GM23338 (cell line): ENCODE results near the gene SHB. TPM values are rescaled to one million over a fixed set of nuclear protein-coding genes. Genes with fewer than 3 reads are reported as not detected.

Experiments
- ATAC-seq: fragments of 200-7000 bp; cut with Tn5 transposase; 3 replicates; pipeline ENCODE4 v1.9.1; 2020
- DNase-seq: peaks from one replicate; pipeline ENCODE4 v3.0.0-alpha.2; 2015; ENCODE audit warnings: low spot score
- H2AFZ ChIP-seq: fragments of 200-600 bp; sonication (generic); 2 replicates; pipeline ENCODE4 v1.8.0; 2016; ENCODE audit warnings: antibody characterized with exemption, mild to moderate bottlenecking, moderate library complexity
- H3F3A ChIP-seq: fragments of 200-600 bp; sonication (generic); replicated peaks from 2 replicates; pipeline ENCODE4 v1.8.0; 2017; ENCODE audit warnings: antibody characterized with exemption, mixed run types, low read depth
- H3K27ac ChIP-seq: fragments of 200-600 bp; sonication (generic); 2 replicates; pipeline ENCODE4 v1.6.1; 2016; ENCODE audit warnings: low read depth
- H3K27me3 ChIP-seq: fragments of 200-600 bp; sonication (generic); 2 replicates; pipeline ENCODE4 v1.8.0; 2016; ENCODE audit warnings: mild to moderate bottlenecking, mixed run types, moderate library complexity; ENCODE audit not compliant: insufficient read depth
- H3K36me3 ChIP-seq: fragments of 200-600 bp; sonication (generic); 2 replicates; pipeline ENCODE4 v1.8.0; 2016; ENCODE audit warnings: mild to moderate bottlenecking; ENCODE audit not compliant: insufficient read depth
- H3K4me1 ChIP-seq: fragments of 200-600 bp; sonication (generic); 2 replicates; pipeline ENCODE4 v1.8.0; 2016; ENCODE audit warnings: mild to moderate bottlenecking, moderate library complexity; ENCODE audit not compliant: insufficient read depth
- H3K4me2 ChIP-seq: fragments of 200-600 bp; sonication (generic); 2 replicates; pipeline ENCODE4 v1.7.1; 2017; ENCODE audit warnings: mixed run types
- H3K4me3 ChIP-seq: fragments of 200-600 bp; sonication (generic); 2 replicates; pipeline ENCODE4 v1.6.1; 2016; ENCODE audit warnings: mixed run types
- H3K79me2 ChIP-seq: fragments of 200-600 bp; sonication (generic); replicated peaks from 2 replicates; pipeline ENCODE4 v1.8.0; 2017; ENCODE audit warnings: mild to moderate bottlenecking; ENCODE audit not compliant: insufficient read depth
- H3K9me2 ChIP-seq: fragments of 200-600 bp; sonication (generic); 2 replicates; pipeline ENCODE4 v1.8.0; 2017; ENCODE audit not compliant: insufficient read depth
- H4K20me1 ChIP-seq: fragments of 200-600 bp; sonication (generic); replicated peaks from 2 replicates; pipeline ENCODE4 v1.8.0; 2017; ENCODE audit warnings: mild to moderate bottlenecking; ENCODE audit not compliant: insufficient read depth
- H3K27ac Mint-ChIP-seq: 2 replicates; pipeline ENCODE4 v1.8.0; 2020; ENCODE audit warnings: inconsistent platforms, mild to moderate bottlenecking, moderate library complexity, mixed read lengths
- H3K27me3 Mint-ChIP-seq: 3 replicates; pipeline ENCODE4 v1.8.0; 2022; ENCODE audit warnings: low read depth, mild to moderate bottlenecking, moderate library complexity, mixed read lengths, inconsistent platforms; ENCODE audit not compliant: insufficient read depth, poor library complexity
- H3K36me3 Mint-ChIP-seq: 3 replicates; pipeline ENCODE4 v1.8.0; 2021; ENCODE audit warnings: low read depth, mild to moderate bottlenecking, inconsistent platforms, moderate library complexity, mixed read lengths
- H3K4me1 Mint-ChIP-seq: 3 replicates; pipeline ENCODE4 v1.8.0; 2020; ENCODE audit warnings: mild to moderate bottlenecking, inconsistent platforms, mixed read lengths
- H3K4me3 Mint-ChIP-seq: 3 replicates; pipeline ENCODE4 v1.8.0; 2021; ENCODE audit warnings: moderate library complexity, mild to moderate bottlenecking, inconsistent platforms, mixed read lengths
- H3K9me3 Mint-ChIP-seq: 3 replicates; pipeline ENCODE4 v1.8.0; 2020; ENCODE audit warnings: moderate library complexity, mild to moderate bottlenecking, inconsistent platforms, mixed read lengths
- CREB1 ChIP-seq: fragments of 250-450 bp; sonication (Bioruptor Pico); IDR thresholded peaks from 2 replicates; pipeline ENCODE4 v1.5.0; 2020; ENCODE audit warnings: low read depth, mild to moderate bottlenecking, moderate library complexity
- EZH2 ChIP-seq: fragments of 200-600 bp; sonication (generic); IDR thresholded peaks from one replicate; pipeline ENCODE4 v1.8.0; 2017; ENCODE audit warnings: antibody characterized with exemption, mild to moderate bottlenecking, low read depth; ENCODE audit not compliant: unreplicated experiment
- EZH2phosphoT487 ChIP-seq: fragments of 200-600 bp; sonication (generic); IDR thresholded peaks from one replicate; pipeline ENCODE4 v1.8.1; 2018; ENCODE audit warnings: antibody characterized with exemption; ENCODE audit not compliant: unreplicated experiment
- JUNB ChIP-seq: IDR thresholded peaks from one replicate; pipeline ENCODE4 v1.6.1; 2016; ENCODE audit warnings: antibody characterized with exemption; ENCODE audit not compliant: unreplicated experiment
- NANOG ChIP-seq: IDR thresholded peaks from 2 replicates; pipeline ENCODE4 v1.6.1; 2016; ENCODE audit warnings: antibody characterized with exemption, borderline replicate concordance
- POLR2AphosphoS5 ChIP-seq: IDR thresholded peaks from 2 replicates; pipeline ENCODE4 v1.6.1; 2016; ENCODE audit warnings: antibody characterized with exemption, low read depth
- STAT1 ChIP-seq: IDR thresholded peaks from one replicate; pipeline ENCODE4 v1.6.1; 2016; ENCODE audit warnings: antibody characterized with exemption; ENCODE audit not compliant: unreplicated experiment
- ZNF114 ChIP-seq: fragments of 250-450 bp; sonication (Bioruptor Pico); IDR thresholded peaks from 2 replicates; pipeline ENCODE4 v1.5.0; 2020; ENCODE audit warnings: mild to moderate bottlenecking, moderate library complexity
- ZNF331 ChIP-seq: fragments of 250-450 bp; sonication (Bioruptor Pico); IDR thresholded peaks from 2 replicates; pipeline ENCODE4 v1.5.0; 2020; ENCODE audit warnings: low read depth, mild to moderate bottlenecking, moderate library complexity
- polyA plus RNA-seq: library from polyadenylated mRNA; unstranded; fragments of >200 nt; fragmentation: Nextera tagmentation; extraction: Ambion mirVana; gene quantifications from 2 replicates; pipeline ENCODE4 v1.2.1, GENCODE V29; 2016
- total RNA-seq: library from RNA; depleted of rRNA; stranded (reverse); fragments of >200 nt; shearing (Covaris generic); gene quantifications from 2 replicates; pipeline ENCODE4 v1.2.3, GENCODE V29; 2014
- TF ChIP-seq, protein P1 (sequence below): IDR thresholded peaks from one replicate; pipeline ENCODE4 v1.6.1; 2018; ENCODE audit warnings: antibody characterized with exemption; ENCODE audit not compliant: unreplicated experiment
- TF ChIP-seq, protein P2 (sequence below): IDR thresholded peaks from 2 replicates; pipeline ENCODE4 v1.6.1; 2016; ENCODE audit warnings: antibody characterized with exemption
- TF ChIP-seq, protein P3 (sequence below), 2 experiments: fragments of 200-600 bp in 1 of 2; sonication (generic) in 1 of 2; conservative IDR thresholded peaks; 2 replicates each; pipeline versions ENCODE4 v1.5.1 to v1.6.1; 2016 to 2017; ENCODE audit warnings: antibody characterized with exemption in 2 of 2, low read depth in 2 of 2, mild to moderate bottlenecking in 2 of 2, moderate library complexity in 1 of 2
- TF ChIP-seq, protein P4 (sequence below): fragments of 250-450 bp; sonication (Bioruptor Pico); IDR thresholded peaks from 2 replicates; pipeline ENCODE4 v1.5.0; 2020; ENCODE audit warnings: mild to moderate bottlenecking, moderate library complexity

SHB gene
- total and polyA plus RNA-seq, 2 experiments from 2014 or later: 1.5 to 14.0 TPM

DNA sequence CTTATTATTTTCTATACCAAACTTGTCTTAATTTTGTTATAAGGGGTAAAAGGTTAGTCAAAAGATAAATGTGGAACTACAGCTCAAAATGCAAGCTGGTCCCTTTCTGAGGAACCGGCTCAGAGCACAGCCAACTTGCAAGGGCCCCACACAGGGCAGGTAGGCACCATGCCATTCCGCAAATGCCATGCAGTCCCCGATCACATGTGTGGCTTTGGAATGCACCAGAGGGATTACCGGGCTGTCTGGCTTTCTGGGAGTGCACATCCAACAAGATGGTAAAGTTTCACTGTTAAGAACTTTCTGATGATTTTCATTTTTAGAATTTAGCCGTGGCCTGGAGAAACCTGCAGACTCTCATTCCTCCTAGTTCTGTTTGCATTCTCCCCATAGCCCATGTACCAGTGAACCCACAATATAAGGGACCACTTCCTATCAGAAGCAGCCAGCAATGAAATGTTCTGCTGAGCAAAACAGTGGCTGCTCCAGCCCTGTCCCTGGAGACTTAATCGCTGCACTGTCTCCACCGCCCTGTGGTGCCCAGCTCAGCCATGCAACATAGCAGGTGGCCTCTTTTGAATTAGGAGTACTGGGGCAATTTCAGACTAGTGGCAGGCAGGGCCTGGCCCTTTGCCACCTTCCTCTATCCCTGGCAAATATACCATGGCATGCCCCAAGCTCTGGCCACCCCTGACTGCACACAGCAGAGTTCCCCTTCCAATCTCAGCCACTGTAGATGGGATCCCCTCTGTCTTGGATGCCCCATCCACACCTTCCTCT lies 11.4 kb downstream of the SHB start:
- Mint-ChIP-seq H3K9me3 (no peaks in the 10 kb centered on the region), H3K27ac (no peak overlapping the region), H3K36me3 (no peaks in the 10 kb centered on the region; the same call in 2 of the 3 replicates), H3K4me1 (peaks cover 53% of the 10 kb centered on the region), H3K4me3 (no peak overlapping the region; the same call in 2 of the 3 replicates), H3K27me3 (peaks cover 14% of the 10 kb centered on the region)
- ATAC-seq: peak; percentile 55
- H3K27ac ChIP-seq: no peak overlapping the region
- peaks cover 3% of the 10 kb centered on the region for H4K20me1 ChIP-seq
- H3K36me3 ChIP-seq: no peaks in the 10 kb centered on the region
- no peak overlapping the region for H3K4me3 ChIP-seq
- TF ChIP-seq POLR2AphosphoS5: no peak
- TF ChIP-seq ZNF331 (CRISPR knock-in tag): no peak
- TF ChIP-seq STAT1: no peak
- no peak for TF ChIP-seq EZH2phosphoT487
- TF ChIP-seq NANOG: no peak
- TF ChIP-seq, protein P1, sequence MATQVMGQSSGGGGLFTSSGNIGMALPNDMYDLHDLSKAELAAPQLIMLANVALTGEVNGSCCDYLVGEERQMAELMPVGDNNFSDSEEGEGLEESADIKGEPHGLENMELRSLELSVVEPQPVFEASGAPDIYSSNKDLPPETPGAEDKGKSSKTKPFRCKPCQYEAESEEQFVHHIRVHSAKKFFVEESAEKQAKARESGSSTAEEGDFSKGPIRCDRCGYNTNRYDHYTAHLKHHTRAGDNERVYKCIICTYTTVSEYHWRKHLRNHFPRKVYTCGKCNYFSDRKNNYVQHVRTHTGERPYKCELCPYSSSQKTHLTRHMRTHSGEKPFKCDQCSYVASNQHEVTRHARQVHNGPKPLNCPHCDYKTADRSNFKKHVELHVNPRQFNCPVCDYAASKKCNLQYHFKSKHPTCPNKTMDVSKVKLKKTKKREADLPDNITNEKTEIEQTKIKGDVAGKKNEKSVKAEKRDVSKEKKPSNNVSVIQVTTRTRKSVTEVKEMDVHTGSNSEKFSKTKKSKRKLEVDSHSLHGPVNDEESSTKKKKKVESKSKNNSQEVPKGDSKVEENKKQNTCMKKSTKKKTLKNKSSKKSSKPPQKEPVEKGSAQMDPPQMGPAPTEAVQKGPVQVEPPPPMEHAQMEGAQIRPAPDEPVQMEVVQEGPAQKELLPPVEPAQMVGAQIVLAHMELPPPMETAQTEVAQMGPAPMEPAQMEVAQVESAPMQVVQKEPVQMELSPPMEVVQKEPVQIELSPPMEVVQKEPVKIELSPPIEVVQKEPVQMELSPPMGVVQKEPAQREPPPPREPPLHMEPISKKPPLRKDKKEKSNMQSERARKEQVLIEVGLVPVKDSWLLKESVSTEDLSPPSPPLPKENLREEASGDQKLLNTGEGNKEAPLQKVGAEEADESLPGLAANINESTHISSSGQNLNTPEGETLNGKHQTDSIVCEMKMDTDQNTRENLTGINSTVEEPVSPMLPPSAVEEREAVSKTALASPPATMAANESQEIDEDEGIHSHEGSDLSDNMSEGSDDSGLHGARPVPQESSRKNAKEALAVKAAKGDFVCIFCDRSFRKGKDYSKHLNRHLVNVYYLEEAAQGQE: no peak
- no peak for TF ChIP-seq CREB1 (CRISPR knock-in tag)
- no peak for TF ChIP-seq EZH2
- TF ChIP-seq ZNF114 (CRISPR knock-in tag): no peak
- TF ChIP-seq, protein P2, sequence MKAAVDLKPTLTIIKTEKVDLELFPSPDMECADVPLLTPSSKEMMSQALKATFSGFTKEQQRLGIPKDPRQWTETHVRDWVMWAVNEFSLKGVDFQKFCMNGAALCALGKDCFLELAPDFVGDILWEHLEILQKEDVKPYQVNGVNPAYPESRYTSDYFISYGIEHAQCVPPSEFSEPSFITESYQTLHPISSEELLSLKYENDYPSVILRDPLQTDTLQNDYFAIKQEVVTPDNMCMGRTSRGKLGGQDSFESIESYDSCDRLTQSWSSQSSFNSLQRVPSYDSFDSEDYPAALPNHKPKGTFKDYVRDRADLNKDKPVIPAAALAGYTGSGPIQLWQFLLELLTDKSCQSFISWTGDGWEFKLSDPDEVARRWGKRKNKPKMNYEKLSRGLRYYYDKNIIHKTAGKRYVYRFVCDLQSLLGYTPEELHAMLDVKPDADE: no peak
- TF ChIP-seq JUNB: no peak
- TF ChIP-seq, protein P3, sequence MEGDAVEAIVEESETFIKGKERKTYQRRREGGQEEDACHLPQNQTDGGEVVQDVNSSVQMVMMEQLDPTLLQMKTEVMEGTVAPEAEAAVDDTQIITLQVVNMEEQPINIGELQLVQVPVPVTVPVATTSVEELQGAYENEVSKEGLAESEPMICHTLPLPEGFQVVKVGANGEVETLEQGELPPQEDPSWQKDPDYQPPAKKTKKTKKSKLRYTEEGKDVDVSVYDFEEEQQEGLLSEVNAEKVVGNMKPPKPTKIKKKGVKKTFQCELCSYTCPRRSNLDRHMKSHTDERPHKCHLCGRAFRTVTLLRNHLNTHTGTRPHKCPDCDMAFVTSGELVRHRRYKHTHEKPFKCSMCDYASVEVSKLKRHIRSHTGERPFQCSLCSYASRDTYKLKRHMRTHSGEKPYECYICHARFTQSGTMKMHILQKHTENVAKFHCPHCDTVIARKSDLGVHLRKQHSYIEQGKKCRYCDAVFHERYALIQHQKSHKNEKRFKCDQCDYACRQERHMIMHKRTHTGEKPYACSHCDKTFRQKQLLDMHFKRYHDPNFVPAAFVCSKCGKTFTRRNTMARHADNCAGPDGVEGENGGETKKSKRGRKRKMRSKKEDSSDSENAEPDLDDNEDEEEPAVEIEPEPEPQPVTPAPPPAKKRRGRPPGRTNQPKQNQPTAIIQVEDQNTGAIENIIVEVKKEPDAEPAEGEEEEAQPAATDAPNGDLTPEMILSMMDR (conservative IDR thresholded peaks at IDR 0.05; ENCODE audit: low read depth in 2 of 2): no peak
- TF ChIP-seq, protein P4, sequence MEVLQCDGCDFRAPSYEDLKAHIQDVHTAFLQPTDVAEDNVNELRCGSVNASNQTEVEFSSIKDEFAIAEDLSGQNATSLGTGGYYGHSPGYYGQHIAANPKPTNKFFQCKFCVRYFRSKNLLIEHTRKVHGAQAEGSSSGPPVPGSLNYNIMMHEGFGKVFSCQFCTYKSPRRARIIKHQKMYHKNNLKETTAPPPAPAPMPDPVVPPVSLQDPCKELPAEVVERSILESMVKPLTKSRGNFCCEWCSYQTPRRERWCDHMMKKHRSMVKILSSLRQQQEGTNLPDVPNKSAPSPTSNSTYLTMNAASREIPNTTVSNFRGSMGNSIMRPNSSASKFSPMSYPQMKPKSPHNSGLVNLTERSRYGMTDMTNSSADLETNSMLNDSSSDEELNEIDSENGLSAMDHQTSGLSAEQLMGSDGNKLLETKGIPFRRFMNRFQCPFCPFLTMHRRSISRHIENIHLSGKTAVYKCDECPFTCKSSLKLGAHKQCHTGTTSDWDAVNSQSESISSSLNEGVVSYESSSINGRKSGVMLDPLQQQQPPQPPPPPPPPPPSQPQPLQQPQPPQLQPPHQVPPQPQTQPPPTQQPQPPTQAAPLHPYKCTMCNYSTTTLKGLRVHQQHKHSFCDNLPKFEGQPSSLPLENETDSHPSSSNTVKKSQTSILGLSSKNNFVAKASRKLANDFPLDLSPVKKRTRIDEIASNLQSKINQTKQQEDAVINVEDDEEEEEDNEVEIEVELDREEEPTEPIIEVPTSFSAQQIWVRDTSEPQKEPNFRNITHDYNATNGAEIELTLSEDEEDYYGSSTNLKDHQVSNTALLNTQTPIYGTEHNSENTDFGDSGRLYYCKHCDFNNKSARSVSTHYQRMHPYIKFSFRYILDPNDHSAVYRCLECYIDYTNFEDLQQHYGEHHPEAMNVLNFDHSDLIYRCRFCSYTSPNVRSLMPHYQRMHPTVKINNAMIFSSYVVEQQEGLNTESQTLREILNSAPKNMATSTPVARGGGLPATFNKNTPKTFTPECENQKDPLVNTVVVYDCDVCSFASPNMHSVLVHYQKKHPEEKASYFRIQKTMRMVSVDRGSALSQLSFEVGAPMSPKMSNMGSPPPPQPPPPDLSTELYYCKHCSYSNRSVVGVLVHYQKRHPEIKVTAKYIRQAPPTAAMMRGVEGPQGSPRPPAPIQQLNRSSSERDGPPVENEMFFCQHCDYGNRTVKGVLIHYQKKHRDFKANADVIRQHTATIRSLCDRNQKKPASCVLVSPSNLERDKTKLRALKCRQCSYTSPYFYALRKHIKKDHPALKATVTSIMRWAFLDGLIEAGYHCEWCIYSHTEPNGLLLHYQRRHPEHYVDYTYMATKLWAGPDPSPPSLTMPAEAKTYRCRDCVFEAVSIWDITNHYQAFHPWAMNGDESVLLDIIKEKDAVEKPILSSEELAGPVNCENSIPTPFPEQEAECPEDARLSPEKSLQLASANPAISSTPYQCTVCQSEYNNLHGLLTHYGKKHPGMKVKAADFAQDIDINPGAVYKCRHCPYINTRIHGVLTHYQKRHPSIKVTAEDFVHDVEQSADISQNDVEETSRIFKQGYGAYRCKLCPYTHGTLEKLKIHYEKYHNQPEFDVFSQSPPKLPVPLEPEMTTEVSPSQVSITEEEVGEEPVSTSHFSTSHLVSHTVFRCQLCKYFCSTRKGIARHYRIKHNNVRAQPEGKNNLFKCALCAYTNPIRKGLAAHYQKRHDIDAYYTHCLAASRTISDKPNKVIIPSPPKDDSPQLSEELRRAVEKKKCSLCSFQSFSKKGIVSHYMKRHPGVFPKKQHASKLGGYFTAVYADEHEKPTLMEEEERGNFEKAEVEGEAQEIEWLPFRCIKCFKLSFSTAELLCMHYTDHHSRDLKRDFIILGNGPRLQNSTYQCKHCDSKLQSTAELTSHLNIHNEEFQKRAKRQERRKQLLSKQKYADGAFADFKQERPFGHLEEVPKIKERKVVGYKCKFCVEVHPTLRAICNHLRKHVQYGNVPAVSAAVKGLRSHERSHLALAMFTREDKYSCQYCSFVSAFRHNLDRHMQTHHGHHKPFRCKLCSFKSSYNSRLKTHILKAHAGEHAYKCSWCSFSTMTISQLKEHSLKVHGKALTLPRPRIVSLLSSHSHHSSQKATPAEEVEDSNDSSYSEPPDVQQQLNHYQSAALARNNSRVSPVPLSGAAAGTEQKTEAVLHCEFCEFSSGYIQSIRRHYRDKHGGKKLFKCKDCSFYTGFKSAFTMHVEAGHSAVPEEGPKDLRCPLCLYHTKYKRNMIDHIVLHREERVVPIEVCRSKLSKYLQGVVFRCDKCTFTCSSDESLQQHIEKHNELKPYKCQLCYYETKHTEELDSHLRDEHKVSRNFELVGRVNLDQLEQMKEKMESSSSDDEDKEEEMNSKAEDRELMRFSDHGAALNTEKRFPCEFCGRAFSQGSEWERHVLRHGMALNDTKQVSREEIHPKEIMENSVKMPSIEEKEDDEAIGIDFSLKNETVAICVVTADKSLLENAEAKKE (CRISPR knock-in tag): no peak
- no peaks in the 10 kb centered on the region for H3F3A ChIP-seq
- H3K4me1 ChIP-seq: peaks cover 25% of the 10 kb centered on the region
- H2AFZ ChIP-seq: no peak overlapping the region
- peaks cover 47% of the 10 kb centered on the region for H3K79me2 ChIP-seq
- H3K4me2 ChIP-seq: no peak overlapping the region
- H3K9me2 ChIP-seq: no peaks in the 10 kb centered on the region
- DNase-seq: no peak
- H3K27me3 ChIP-seq: no peaks in the 10 kb centered on the region
